MCF 10A (cell line): ENCODE measurements around the gene TSFM. TPM values are rescaled to one million over a fixed set of nuclear protein-coding genes. Genes with fewer than 3 reads are reported as not detected.

Experiments used
- BruUV-seq: library from RNA; stranded (reverse); fragments of 400-500 nt; replicated peaks from 2 replicates; lab custom pipeline; 2021; lab: Mats Ljungman, UMichigan
- CTCF ChIA-PET: fragments of 300-600 bp; sonication (Branson Sonifier 250); formaldehyde crosslinking; extraction: SDS; loops from one replicate; lab custom pipeline; 2021; ENCODE audit warnings: antibody characterized with exemption, inconsistent platforms; lab: Yijun Ruan, JAX
- POLR2A ChIA-PET: fragments of 300-600, 350-650 bp; sonication (Branson Sonifier 250); formaldehyde crosslinking; extraction: SDS; loops from one replicate; lab custom pipeline; 2020; ENCODE audit warnings: antibody characterized with exemption, inconsistent platforms; lab: Yijun Ruan, JAX
- DNase-seq: peaks from one replicate; pipeline ENCODE4 v3.0.0-alpha.2; 2018; ENCODE audit not compliant: unreplicated experiment
- H3K27ac Mint-ChIP-seq: one replicate; pipeline ENCODE4 v1.8.0; 2022; ENCODE audit warnings: mild to moderate bottlenecking, low read depth, mixed read lengths; ENCODE audit not compliant: unreplicated experiment
- H3K27me3 Mint-ChIP-seq: one replicate; pipeline ENCODE4 v1.8.0; 2022; ENCODE audit warnings: mixed read lengths; ENCODE audit not compliant: insufficient read depth, unreplicated experiment
- H3K36me3 Mint-ChIP-seq: one replicate; pipeline ENCODE4 v1.8.0; 2022; ENCODE audit warnings: mild to moderate bottlenecking, moderate library complexity, mixed read lengths; ENCODE audit not compliant: insufficient read depth, unreplicated experiment
- H3K4me1 Mint-ChIP-seq: one replicate; pipeline ENCODE4 v1.8.0; 2022; ENCODE audit warnings: mixed read lengths; ENCODE audit not compliant: insufficient read depth, unreplicated experiment
- H3K4me3 Mint-ChIP-seq: one replicate; pipeline ENCODE4 v1.8.0; 2022; ENCODE audit warnings: mild to moderate bottlenecking, moderate library complexity, mixed read lengths; ENCODE audit not compliant: unreplicated experiment
- H3K9me3 Mint-ChIP-seq: one replicate; pipeline ENCODE4 v1.8.0; 2022; ENCODE audit warnings: mixed read lengths; ENCODE audit not compliant: unreplicated experiment
- CTCF ChIP-seq: fragments of 200-600 bp; IDR thresholded peaks from one replicate; pipeline ENCODE4 v1.8.0; 2022; ENCODE audit warnings: antibody characterized with exemption, mild to moderate bottlenecking; ENCODE audit not compliant: unreplicated experiment
- intact Hi-C: fragments of 100-400 bp; cut with micrococcal nuclease; formaldehyde crosslinking; loops from 2 replicates; pipeline ENCODE4 v1.14.1; 2022
- total RNA-seq: library from RNA; stranded (reverse); gene quantifications from 2 replicates; pipeline ENCODE4 v1.2.3, GENCODE V29; 2022

The TSFM gene
- total RNA-seq, 1 experiment from 2014 or later, result 32.6 TPM

DNA sequence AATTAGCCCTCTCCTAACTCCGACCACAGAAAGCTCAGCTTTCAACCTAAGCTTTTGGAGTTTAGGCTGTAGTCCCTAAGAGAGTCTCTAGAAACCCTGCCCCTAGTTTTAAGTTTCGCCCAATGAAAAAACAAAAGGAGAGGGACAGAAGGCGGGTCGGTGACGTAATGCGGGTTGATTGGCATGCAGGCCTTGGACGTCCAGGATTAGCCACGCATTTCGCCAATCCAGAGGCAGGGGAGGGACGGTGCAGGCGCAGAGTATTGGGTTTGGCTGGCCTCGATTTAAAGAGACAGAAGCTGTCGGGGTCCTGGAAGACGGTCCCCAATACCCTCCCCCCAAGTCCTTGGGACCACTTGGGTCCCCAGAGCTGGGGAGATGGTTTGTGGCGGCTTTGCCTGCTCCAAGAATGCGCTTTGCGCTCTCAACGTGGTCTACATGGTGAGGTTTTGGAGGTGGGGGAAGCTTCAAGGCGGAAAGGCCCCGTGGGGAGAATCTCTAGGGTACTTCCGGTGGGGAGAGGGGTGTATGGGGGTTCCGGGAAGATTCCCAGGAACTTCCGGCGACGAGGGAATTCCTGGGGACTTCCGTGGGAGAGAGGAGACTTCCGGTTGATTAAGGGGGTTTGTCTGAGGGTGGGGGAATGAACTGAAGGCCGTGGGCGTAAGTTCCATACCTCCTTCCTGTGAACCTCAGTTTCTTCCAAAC is 37.7 kb upstream of the TSFM start, which contains the start of gene TSPAN31:
Gene TSPAN31, plus strand, starts transcription at position 263 of the 708 bp plus-strand sequence. Its CDS starts 116 bp downstream, at position 379.
- peaks cover 50% of the 10 kb centered on the region for H3K36me3 Mint-ChIP-seq
- CTCF ChIA-PET, result interaction anchor here (0.5 to 1.7 kb wide), 7 partner anchors 12 to 161 kb away, joined by 3 to 11 read pairs (median 5); no protein-coding TSS in a partner anchor
- H3K27me3 Mint-ChIP-seq, result peaks cover 16% of the 10 kb centered on the region
- BruUV-seq, result no TSS peak
- peak within 1 kb of the TSS; percentile 100 for H3K27ac Mint-ChIP-seq
- H3K4me3 Mint-ChIP-seq, result peak within 1 kb of the TSS; percentile 100
- POLR2A ChIA-PET, result interaction anchor here (0.5 to 2.5 kb wide), 30 partner anchors 8 to 1215 kb away, joined by 3 to 20 read pairs (median 4); partner anchors contain the start of genes EEF1AKMT3, MARCHF9, METTL1 and OS9
- no peak for TF ChIP-seq CTCF
- peak; percentile 99 for DNase-seq
- no peaks in the 10 kb centered on the region for H3K9me3 Mint-ChIP-seq
- intact Hi-C loops, result loop anchor here (1.0 kb wide), 1 partner anchor 19 kb away; no protein-coding TSS in a partner anchor
- peaks cover 11% of the 10 kb centered on the region for H3K4me1 Mint-ChIP-seq

- ChIA-PET POLR2A (interaction anchor here (0.6 to 2.5 kb wide), 19 partner anchors 9 to 867 kb away, joined by 3 to 20 read pairs (median 3); partner anchors contain the start of genes EEF1AKMT3, MARCHF9, METTL1 and OS9), CTCF (interaction anchor here (0.5 to 1.7 kb wide), 6 partner anchors 12 to 161 kb away, joined by 3 to 11 read pairs (median 4); no protein-coding TSS in a partner anchor)
- no peaks in the 10 kb centered on the region for H3K9me3 Mint-ChIP-seq
Observed at GRCh38 chr12:57745485-57745881, 37.1 kb upstream of the TSFM start.

DNA sequence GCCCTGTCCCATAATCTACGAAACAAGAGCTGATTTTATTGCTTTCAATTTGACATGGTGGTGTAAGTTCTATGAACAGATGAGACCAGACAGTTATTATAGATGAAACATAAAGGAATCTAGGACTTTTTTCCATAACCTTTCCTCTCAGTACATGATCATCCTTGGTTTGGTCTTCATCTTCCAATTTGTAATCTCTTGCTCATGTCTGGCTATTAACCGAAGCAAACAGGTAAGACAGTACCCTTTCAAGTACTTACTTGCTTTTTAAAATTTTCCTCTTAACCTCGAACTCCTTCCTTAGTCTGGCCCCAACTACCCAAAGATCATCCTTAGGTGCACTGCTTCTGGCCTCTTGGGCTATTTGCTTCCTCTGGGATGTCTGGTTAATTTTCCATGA is 36.6 kb upstream of the TSFM start:
- Mint-ChIP-seq H3K27me3 (peaks cover 5% of the 10 kb centered on the region), H3K4me3 (peak overlapping the region; percentile 100), H3K9me3 (no peaks in the 10 kb centered on the region), H3K36me3 (peaks cover 61% of the 10 kb centered on the region), H3K27ac (peak overlapping the region; percentile 100), H3K4me1 (peaks cover 17% of the 10 kb centered on the region)
- CTCF ChIA-PET, result no interaction called here
- TF ChIP-seq CTCF, result no peak
- POLR2A ChIA-PET, result interaction anchor here (0.7 to 2.5 kb wide), 5 partner anchors 9 to 868 kb away, joined by 3 to 20 read pairs (median 5); partner anchors contain the start of genes EEF1AKMT3, MARCHF9, METTL1 and OS9
- DNase-seq, result no peak
- intact Hi-C loops, result no loop called here
- no TSS peak for BruUV-seq

More at GRCh38 chr12:57745485-57745881, 37.1 kb upstream of the TSFM start:
- peak overlapping the region; percentile 100 for H3K4me3 Mint-ChIP-seq
- DNase-seq, result no peak
- peaks cover 13% of the 10 kb centered on the region for H3K4me1 Mint-ChIP-seq
- H3K27me3 Mint-ChIP-seq, result peaks cover 11% of the 10 kb centered on the region
- peaks cover 55% of the 10 kb centered on the region for H3K36me3 Mint-ChIP-seq
- BruUV-seq, result TSS peak; percentile 42
- H3K27ac Mint-ChIP-seq, result peak overlapping the region; percentile 100
- intact Hi-C loops, result no loop called here
- no peak for TF ChIP-seq CTCF

- H3K27ac Mint-ChIP-seq, result no peak overlapping the region
- BruUV-seq, result no TSS peak
- no peak for DNase-seq
- intact Hi-C loops, result no loop called here
- peaks cover 66% of the 10 kb centered on the region for H3K36me3 Mint-ChIP-seq
- ChIA-PET CTCF (interaction anchor here (1.9 to 3.1 kb wide), 2 partner anchors 10 to 23 kb away, joined by 6 to 11 read pairs; no protein-coding TSS in a partner anchor), POLR2A (interaction anchor here (0.7 to 1.9 kb wide), 3 partner anchors 18 to 231 kb away, joined by 3 to 13 read pairs (median 4); partner anchors contain the start of gene CYP27B1)
- no peaks in the 10 kb centered on the region for H3K9me3 Mint-ChIP-seq
- no peak for TF ChIP-seq CTCF
- H3K4me1 Mint-ChIP-seq, result peaks cover 37% of the 10 kb centered on the region
- H3K27me3 Mint-ChIP-seq, result no peaks in the 10 kb centered on the region
- no peak overlapping the region for H3K4me3 Mint-ChIP-seq
Observed at GRCh38 chr12:57749061-57749460, 33.5 kb upstream of the TSFM start.
